SK-N-SH (cell line): ENCODE results near the gene TSACC. TPM values are rescaled to one million over a fixed set of nuclear protein-coding genes. Genes with fewer than 3 reads are reported as not detected.
A peak's percentile ranks its signal among the peaks of the same experiment; 100 is the strongest.

Source experiments
- CTCF ChIA-PET: fragments of 300-600, 350-600 bp; formaldehyde crosslinking; extraction: SDS; loops from one replicate; lab custom pipeline; 2021; lab: Yijun Ruan, JAX
- POLR2A ChIA-PET: fragments of 350-600 bp; sonication (Branson Sonifier 250); formaldehyde crosslinking; extraction: SDS; loops from one replicate; lab custom pipeline; 2020; ENCODE audit warnings: antibody characterized with exemption, inconsistent platforms; lab: Yijun Ruan, JAX
- DNase-seq: peaks from one replicate; pipeline ENCODE4 v3.0.0; 2012
- H2AFZ ChIP-seq: fragments of 200-600 bp; sonication (generic); 2 replicates; pipeline ENCODE4 v1.8.1; 2016; ENCODE audit warnings: antibody characterized with exemption, mild to moderate bottlenecking, low read depth
- H3F3A ChIP-seq: fragments of 200-600 bp; sonication (generic); replicated peaks from 2 replicates; pipeline ENCODE3; 2016; ENCODE audit warnings: antibody characterized with exemption, mild to moderate bottlenecking; ENCODE audit not compliant: insufficient read depth
- H3K27ac ChIP-seq, 2 experiments: fragments of 200-500 bp in 1 of 2; fragments of 200-600 bp in 1 of 2; sonication (Bioruptor generic) in 1 of 2; sonication (generic), shearing (Covaris generic) in 1 of 2; 2 replicates each; pipeline versions ENCODE4 v1.5.1 to v1.6.1; 2014 to 2016; ENCODE audit warnings: low read depth in 2 of 2, inconsistent platforms in 1 of 2, low read length in 1 of 2, mild to moderate bottlenecking in 1 of 2, mixed read lengths in 1 of 2
- H3K27me3 ChIP-seq: fragments of 200-600 bp; sonication (generic), shearing (Covaris generic); 2 replicates; pipeline ENCODE4 v1.6.1; 2016; ENCODE audit warnings: mixed run types; ENCODE audit not compliant: insufficient read depth
- H3K36me3 ChIP-seq, 2 experiments: fragments of 200-500 bp in 1 of 2; fragments of 200-600 bp in 1 of 2; sonication (Bioruptor generic) in 1 of 2; sonication (generic) in 1 of 2; replicated peaks in 1 of 2; 2 replicates each; pipeline versions ENCODE3 to v1.5.1; 2014 to 2016; ENCODE audit warnings: low read length in 1 of 2, mild to moderate bottlenecking in 1 of 2; ENCODE audit not compliant: insufficient read depth in 2 of 2, control insufficient read depth in 1 of 2
- H3K4me1 ChIP-seq, 2 experiments: fragments of 200-500 bp in 1 of 2; fragments of 200-600 bp in 1 of 2; sonication (Bioruptor generic) in 1 of 2; sonication (generic), shearing (Covaris generic) in 1 of 2; 2 replicates each; pipeline versions ENCODE4 v1.5.1 to v1.6.1; 2014 to 2016; ENCODE audit warnings: low read depth in 1 of 2, low read length in 1 of 2, mixed run types in 1 of 2; ENCODE audit not compliant: insufficient read depth in 2 of 2, control insufficient read depth in 1 of 2
- H3K4me2 ChIP-seq: fragments of 200-600 bp; sonication (generic), shearing (Covaris generic); 2 replicates; pipeline ENCODE4 v1.6.1; 2017; ENCODE audit warnings: mixed run types
- H3K4me3 ChIP-seq, 2 experiments: fragments of 200-500 bp in 1 of 2; fragments of 200-600 bp in 1 of 2; sonication (Bioruptor generic) in 1 of 2; sonication (generic), shearing (Covaris generic) in 1 of 2; 2 replicates each; pipeline versions ENCODE4 v1.5.1 to v1.8.1; 2014 to 2016; ENCODE audit warnings: low read depth in 2 of 2, inconsistent platforms in 1 of 2, low read length in 1 of 2, mild to moderate bottlenecking in 1 of 2, mixed read lengths in 1 of 2, moderate library complexity in 1 of 2
- H3K79me2 ChIP-seq: fragments of 200-600 bp; sonication (generic); 2 replicates; pipeline ENCODE4 v1.8.1; 2017; ENCODE audit warnings: mild to moderate bottlenecking; ENCODE audit not compliant: insufficient read depth
- H3K9ac ChIP-seq: fragments of 200-600 bp; sonication (generic); 2 replicates; pipeline ENCODE4 v1.6.1; 2017; ENCODE audit warnings: mixed run types
- H3K9me2 ChIP-seq: fragments of 200-600 bp; sonication (generic); 2 replicates; pipeline ENCODE4 v1.6.1; 2017; ENCODE audit warnings: mixed run types
- H3K9me3 ChIP-seq: fragments of 200-600 bp; sonication (generic); 2 replicates; pipeline ENCODE4 v1.6.1; 2017; ENCODE audit warnings: mixed run types, mild to moderate bottlenecking, moderate library complexity
- H4K20me1 ChIP-seq: fragments of 200-600 bp; sonication (generic); 2 replicates; pipeline ENCODE4 v1.6.1; 2017; ENCODE audit warnings: mild to moderate bottlenecking, mixed run types; ENCODE audit not compliant: insufficient read depth
- ELF1 ChIP-seq: IDR thresholded peaks from 2 replicates; pipeline ENCODE4 v1.4.0; 2012
- EP300 ChIP-seq, 2 experiments: IDR thresholded peaks; 2 replicates each; pipeline versions ENCODE4 v1.4.0 to v1.6.1; 2012; ENCODE audit warnings: borderline replicate concordance in 1 of 2, low read depth in 1 of 2, low read length in 1 of 2
- EZH2phosphoT487 ChIP-seq: fragments of 200-600 bp; sonication (generic); IDR thresholded peaks from 2 replicates; pipeline ENCODE4 v1.6.1; 2017; ENCODE audit warnings: low read depth, mixed run types, mild to moderate bottlenecking, antibody characterized with exemption, moderate library complexity, borderline replicate concordance
- FOSL2 ChIP-seq: IDR thresholded peaks from 2 replicates; pipeline ENCODE4 v1.4.0; 2012; ENCODE audit warnings: low read depth, mild to moderate bottlenecking, moderate library complexity, borderline replicate concordance
- FOXJ3 ChIP-seq: sonication (generic); formaldehyde crosslinking; IDR thresholded peaks from 2 replicates; pipeline ENCODE4 v1.5.1; 2020; ENCODE audit warnings: mild to moderate bottlenecking, missing genetic modification reagents
- FOXM1 ChIP-seq: IDR thresholded peaks from 2 replicates; pipeline ENCODE4 v1.4.0; 2012; ENCODE audit warnings: low read depth, mild to moderate bottlenecking
- GATA2 ChIP-seq: sonication (generic); formaldehyde crosslinking; IDR thresholded peaks from 2 replicates; pipeline ENCODE4 v1.5.0; 2020; ENCODE audit warnings: mild to moderate bottlenecking, missing genetic modification reagents
- JUND ChIP-seq: IDR thresholded peaks from 2 replicates; pipeline ENCODE4 v1.4.0; 2012
- MXI1 ChIP-seq: IDR thresholded peaks from 2 replicates; pipeline ENCODE4 v1.6.1; 2012; ENCODE audit warnings: mild to moderate bottlenecking, low read depth, low read length, improper control_type of control experiment
- NFIC ChIP-seq: IDR thresholded peaks from 2 replicates; pipeline ENCODE4 v1.4.0; 2012; ENCODE audit warnings: borderline replicate concordance
- NRF1 ChIP-seq: IDR thresholded peaks from 2 replicates; pipeline ENCODE4 v1.6.1; 2012; ENCODE audit warnings: low read depth, mild to moderate bottlenecking, low read length
- POLR2AphosphoS5 ChIP-seq: IDR thresholded peaks from 2 replicates; pipeline ENCODE4 v1.6.1; 2012; ENCODE audit warnings: low read depth, low read length
- RCOR1 ChIP-seq: fragments of 150-350 bp; IDR thresholded peaks from 2 replicates; pipeline ENCODE4 v1.6.1; 2017; ENCODE audit warnings: antibody characterized with exemption, low read length
- RXRA ChIP-seq: IDR thresholded peaks from 2 replicates; pipeline ENCODE4 v1.4.0; 2012; ENCODE audit warnings: low read depth, mild to moderate bottlenecking, borderline replicate concordance
- SIN3A ChIP-seq: IDR thresholded peaks from 2 replicates; pipeline ENCODE4 v1.6.1; 2012; ENCODE audit warnings: low read depth, mild to moderate bottlenecking, low read length, moderate library complexity, borderline replicate concordance
- TAF1 ChIP-seq: IDR thresholded peaks from 2 replicates; pipeline ENCODE4 v1.6.1; 2012; ENCODE audit warnings: low read depth, mild to moderate bottlenecking, low read length, moderate library complexity, borderline replicate concordance
- TCF12 ChIP-seq: IDR thresholded peaks from 2 replicates; pipeline ENCODE4 v1.4.0; 2012
- YY1 ChIP-seq: IDR thresholded peaks from 2 replicates; pipeline ENCODE4 v1.4.0; 2012; ENCODE audit warnings: low read depth, mild to moderate bottlenecking
- WGBS: methylation state at CpG from one replicate; pipeline ENCODE4 v1.1.6; 2017; ENCODE audit warnings: low lambda C conversion rate; 5-methylcytosine and 5-hydroxymethylcytosine counted together
- polyA plus RNA-seq, 3 experiments: library from polyadenylated mRNA; depleted of rRNA; stranded (reverse); fragments of >200 nt; gene quantifications; 2 replicates each; pipeline ENCODE4 v1.2.3, GENCODE V29; 2012
- TF ChIP-seq, protein P1 (sequence below): fragments of 150-350 bp; IDR thresholded peaks from 2 replicates; pipeline ENCODE4 v1.6.1; 2017; ENCODE audit warnings: antibody characterized with exemption, low read length, low read depth, borderline replicate concordance
- TF ChIP-seq, protein P2 (sequence below): fragments of 200-600 bp; sonication (generic); IDR thresholded peaks from 2 replicates; pipeline ENCODE4 v1.6.1; 2017; ENCODE audit warnings: antibody characterized with exemption, mild to moderate bottlenecking, moderate library complexity
- TF ChIP-seq, protein P3 (sequence below): IDR thresholded peaks from 2 replicates; pipeline ENCODE4 v1.6.1; 2012; ENCODE audit warnings: mild to moderate bottlenecking, low read depth, low read length, moderate library complexity
- TF ChIP-seq, protein P4 (sequence below): IDR thresholded peaks from 2 replicates; pipeline ENCODE4 v1.4.0; 2012; ENCODE audit warnings: low read depth, borderline replicate concordance
- TF ChIP-seq, protein P5 (sequence below): IDR thresholded peaks from 2 replicates; pipeline ENCODE4 v1.4.0; 2012; ENCODE audit warnings: low read depth

Gene TSACC
- polyA plus RNA-seq (2012; rRNA removed) = 1.5 TPM in 2 replicates
- 1.1 and 1.7 TPM in 2 replicates for polyA plus RNA-seq (2012; cell fraction: cytosol; rRNA removed)
- 1.0 and 1.2 TPM in 2 replicates for polyA plus RNA-seq (2012; cell fraction: nucleus; rRNA removed)

DNA sequence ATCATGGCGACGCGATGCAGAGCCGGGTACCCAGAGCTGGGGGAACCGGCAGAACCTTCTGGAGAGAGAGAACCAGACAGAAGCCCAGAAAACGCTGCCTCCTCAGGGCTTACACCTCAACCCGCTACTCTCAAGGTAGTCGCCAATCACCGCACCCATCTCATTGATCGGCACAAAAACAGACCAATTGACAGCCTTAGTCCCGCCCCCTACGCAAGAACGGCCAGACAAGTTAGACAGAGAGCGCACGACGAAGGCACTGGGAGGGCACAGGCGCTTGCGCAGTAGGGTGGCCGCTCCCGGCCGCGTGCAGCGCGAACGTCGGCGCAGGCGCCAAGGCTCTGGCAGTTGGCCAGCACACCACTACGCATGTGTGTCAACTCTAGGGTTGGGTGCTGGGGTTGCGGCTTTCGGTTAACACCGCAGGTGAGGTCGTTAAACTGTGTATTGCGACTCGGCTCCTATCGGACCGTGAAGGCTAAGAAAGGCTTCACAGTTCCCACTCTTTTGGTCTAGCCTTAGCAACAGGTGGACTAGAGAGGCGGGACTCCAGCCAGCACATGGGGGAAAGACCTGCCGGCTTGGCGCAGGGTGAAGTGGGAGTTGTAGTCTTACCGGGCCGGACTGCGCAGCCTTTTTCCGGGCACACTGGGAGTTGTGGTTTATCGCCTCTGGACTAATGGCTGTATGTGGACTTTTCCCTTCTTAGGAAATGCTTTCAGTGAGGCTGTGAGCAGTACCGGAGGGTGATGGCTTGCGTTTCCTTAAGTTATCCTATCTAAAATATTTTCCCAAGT, at the start of gene TSACC, which contains the start of gene CCT3:
TSACC (plus strand) TSS at position 347 of the 797 bp plus-strand sequence. CDS start 1,232 bp downstream, outside the sequence.
CCT3 (minus strand) TSS at position 113 of the 797 bp plus-strand sequence; CDS start at position 5, 108 bp downstream.
- Histone ChIP-seq H2AFZ (peak within 1 kb of the TSS; percentile 73), H3K9ac (peak within 1 kb of the TSS; percentile 75), H3F3A (no peaks in the 10 kb centered on the region), H3K36me3 (peaks cover 24 to 28% of the 10 kb centered on the region in 2 experiments), H3K4me2 (peak within 1 kb of the TSS; percentile 73), H4K20me1 (peaks cover 18% of the 10 kb centered on the region), H3K9me2 (no peaks in the 10 kb centered on the region), H3K27ac (peak within 1 kb of the TSS; percentile 67 to 94), H3K27me3 (no peaks in the 10 kb centered on the region), H3K79me2 (peaks cover 42% of the 10 kb centered on the region), H3K4me3 (peak within 1 kb of the TSS; percentile 63 to 78), H3K4me1 (peaks cover 9 to 12% of the 10 kb centered on the region in 2 experiments; a peak in 3 of 4 replicates), H3K9me3 (no peaks in the 10 kb centered on the region)
- ChIA-PET POLR2A (interaction anchor here (0.5 to 1.3 kb wide), 3 partner anchors 13 to 125 kb away, joined by 3 to 4 read pairs (median 4); partner anchors contain the start of gene PMF1), CTCF (interaction anchor here (0.7 to 1.3 kb wide), 3 partner anchors 19 to 47 kb away, joined by 3 to 7 read pairs (median 6); no protein-coding TSS in a partner anchor)
- 1% methylated on average over 37 of the region's 47 CpGs for WGBS
- DNase-seq = peak; percentile 94
- TF ChIP-seq NFIC = peak; percentile 69
- no peak for TF ChIP-seq GATA2 (CRISPR knock-in tag)
- no peak for TF ChIP-seq RCOR1
- TF ChIP-seq, protein P1, sequence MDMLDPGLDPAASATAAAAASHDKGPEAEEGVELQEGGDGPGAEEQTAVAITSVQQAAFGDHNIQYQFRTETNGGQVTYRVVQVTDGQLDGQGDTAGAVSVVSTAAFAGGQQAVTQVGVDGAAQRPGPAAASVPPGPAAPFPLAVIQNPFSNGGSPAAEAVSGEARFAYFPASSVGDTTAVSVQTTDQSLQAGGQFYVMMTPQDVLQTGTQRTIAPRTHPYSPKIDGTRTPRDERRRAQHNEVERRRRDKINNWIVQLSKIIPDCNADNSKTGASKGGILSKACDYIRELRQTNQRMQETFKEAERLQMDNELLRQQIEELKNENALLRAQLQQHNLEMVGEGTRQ = 0 out of 2 replicates have a peak, but pooled peaks have one; percentile 13
- peak; percentile 34; the same call in 1 of the 2 replicates for TF ChIP-seq SIN3A
- TF ChIP-seq MXI1 = peak; percentile 84
- TF ChIP-seq EP300 (IDR thresholded peaks at IDR 0.05; ENCODE audit: borderline replicate concordance in 1 of 2, low read depth in 1 of 2, low read length in 1 of 2) = peak in 1 of 2 experiments; percentile 46; a peak in 2 of 4 replicates
- TF ChIP-seq, protein P2, sequence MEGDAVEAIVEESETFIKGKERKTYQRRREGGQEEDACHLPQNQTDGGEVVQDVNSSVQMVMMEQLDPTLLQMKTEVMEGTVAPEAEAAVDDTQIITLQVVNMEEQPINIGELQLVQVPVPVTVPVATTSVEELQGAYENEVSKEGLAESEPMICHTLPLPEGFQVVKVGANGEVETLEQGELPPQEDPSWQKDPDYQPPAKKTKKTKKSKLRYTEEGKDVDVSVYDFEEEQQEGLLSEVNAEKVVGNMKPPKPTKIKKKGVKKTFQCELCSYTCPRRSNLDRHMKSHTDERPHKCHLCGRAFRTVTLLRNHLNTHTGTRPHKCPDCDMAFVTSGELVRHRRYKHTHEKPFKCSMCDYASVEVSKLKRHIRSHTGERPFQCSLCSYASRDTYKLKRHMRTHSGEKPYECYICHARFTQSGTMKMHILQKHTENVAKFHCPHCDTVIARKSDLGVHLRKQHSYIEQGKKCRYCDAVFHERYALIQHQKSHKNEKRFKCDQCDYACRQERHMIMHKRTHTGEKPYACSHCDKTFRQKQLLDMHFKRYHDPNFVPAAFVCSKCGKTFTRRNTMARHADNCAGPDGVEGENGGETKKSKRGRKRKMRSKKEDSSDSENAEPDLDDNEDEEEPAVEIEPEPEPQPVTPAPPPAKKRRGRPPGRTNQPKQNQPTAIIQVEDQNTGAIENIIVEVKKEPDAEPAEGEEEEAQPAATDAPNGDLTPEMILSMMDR = no peak
- TF ChIP-seq, protein P3, sequence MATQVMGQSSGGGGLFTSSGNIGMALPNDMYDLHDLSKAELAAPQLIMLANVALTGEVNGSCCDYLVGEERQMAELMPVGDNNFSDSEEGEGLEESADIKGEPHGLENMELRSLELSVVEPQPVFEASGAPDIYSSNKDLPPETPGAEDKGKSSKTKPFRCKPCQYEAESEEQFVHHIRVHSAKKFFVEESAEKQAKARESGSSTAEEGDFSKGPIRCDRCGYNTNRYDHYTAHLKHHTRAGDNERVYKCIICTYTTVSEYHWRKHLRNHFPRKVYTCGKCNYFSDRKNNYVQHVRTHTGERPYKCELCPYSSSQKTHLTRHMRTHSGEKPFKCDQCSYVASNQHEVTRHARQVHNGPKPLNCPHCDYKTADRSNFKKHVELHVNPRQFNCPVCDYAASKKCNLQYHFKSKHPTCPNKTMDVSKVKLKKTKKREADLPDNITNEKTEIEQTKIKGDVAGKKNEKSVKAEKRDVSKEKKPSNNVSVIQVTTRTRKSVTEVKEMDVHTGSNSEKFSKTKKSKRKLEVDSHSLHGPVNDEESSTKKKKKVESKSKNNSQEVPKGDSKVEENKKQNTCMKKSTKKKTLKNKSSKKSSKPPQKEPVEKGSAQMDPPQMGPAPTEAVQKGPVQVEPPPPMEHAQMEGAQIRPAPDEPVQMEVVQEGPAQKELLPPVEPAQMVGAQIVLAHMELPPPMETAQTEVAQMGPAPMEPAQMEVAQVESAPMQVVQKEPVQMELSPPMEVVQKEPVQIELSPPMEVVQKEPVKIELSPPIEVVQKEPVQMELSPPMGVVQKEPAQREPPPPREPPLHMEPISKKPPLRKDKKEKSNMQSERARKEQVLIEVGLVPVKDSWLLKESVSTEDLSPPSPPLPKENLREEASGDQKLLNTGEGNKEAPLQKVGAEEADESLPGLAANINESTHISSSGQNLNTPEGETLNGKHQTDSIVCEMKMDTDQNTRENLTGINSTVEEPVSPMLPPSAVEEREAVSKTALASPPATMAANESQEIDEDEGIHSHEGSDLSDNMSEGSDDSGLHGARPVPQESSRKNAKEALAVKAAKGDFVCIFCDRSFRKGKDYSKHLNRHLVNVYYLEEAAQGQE = no peak
- TF ChIP-seq FOXJ3 = no peak
- peak; percentile 86 for TF ChIP-seq TAF1
- no peak for TF ChIP-seq TCF12
- peak; percentile 72; the same call in 1 of the 2 replicates for TF ChIP-seq YY1
- peak; percentile 92 for TF ChIP-seq POLR2AphosphoS5
- TF ChIP-seq FOSL2 = no peak
- TF ChIP-seq, protein P4, sequence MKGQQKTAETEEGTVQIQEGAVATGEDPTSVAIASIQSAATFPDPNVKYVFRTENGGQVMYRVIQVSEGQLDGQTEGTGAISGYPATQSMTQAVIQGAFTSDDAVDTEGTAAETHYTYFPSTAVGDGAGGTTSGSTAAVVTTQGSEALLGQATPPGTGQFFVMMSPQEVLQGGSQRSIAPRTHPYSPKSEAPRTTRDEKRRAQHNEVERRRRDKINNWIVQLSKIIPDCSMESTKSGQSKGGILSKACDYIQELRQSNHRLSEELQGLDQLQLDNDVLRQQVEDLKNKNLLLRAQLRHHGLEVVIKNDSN = peak; percentile 15; the same call in 1 of the 2 replicates
- TF ChIP-seq JUND = no peak
- TF ChIP-seq RXRA = no peak
- TF ChIP-seq, protein P5, sequence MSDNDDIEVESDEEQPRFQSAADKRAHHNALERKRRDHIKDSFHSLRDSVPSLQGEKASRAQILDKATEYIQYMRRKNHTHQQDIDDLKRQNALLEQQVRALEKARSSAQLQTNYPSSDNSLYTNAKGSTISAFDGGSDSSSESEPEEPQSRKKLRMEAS = peak; percentile 81
- peak; percentile 76 for TF ChIP-seq ELF1
- TF ChIP-seq FOXM1 = no peak
- TF ChIP-seq EZH2phosphoT487 = no peak
- TF ChIP-seq NRF1 = peak; percentile 93
